ENCODE data around the gene TP53RK. TPM values are rescaled to one million over a fixed set of nuclear protein-coding genes. Genes with fewer than 3 reads are reported as not detected.

TP53RK gene
- polyA plus RNA-seq, 1 donor from 2014 or later = 22.7 TPM

GRCh38 chr20:46681032-46681854 is 8.0 kb downstream of the TP53RK start:
- no peaks in the 10 kb centered on the region for H3K9me3 ChIP-seq (ENCODE audit: low read length)
- peaks cover 19% of the 10 kb centered on the region for H3K79me2 ChIP-seq (replicated peaks; ENCODE audit: insufficient read depth, low read length)
- no peak overlapping the region for H3K9ac ChIP-seq (ENCODE audit: low read length)
- no peaks in the 10 kb centered on the region for H3K9me2 ChIP-seq (ENCODE audit: insufficient read depth, low read length)
- no peaks in the 10 kb centered on the region for H3K27me3 ChIP-seq (ENCODE audit: insufficient read depth, low read depth, low read length)
- H4K20me1 ChIP-seq (ENCODE audit: insufficient read depth) = no peaks in the 10 kb centered on the region
- no peak overlapping the region for H3K4me2 ChIP-seq (ENCODE audit: low read length)
- no peak overlapping the region for H2AFZ ChIP-seq (ENCODE audit: low read depth, low read length)
- H3K36me3 ChIP-seq (ENCODE audit: insufficient read depth, low read length) = peaks cover 5% of the 10 kb centered on the region
- no peaks in the 10 kb centered on the region for H3F3A ChIP-seq (ENCODE audit: insufficient read depth, low read length, poor library complexity, severe bottlenecking)
- no peak overlapping the region for H3K4me3 ChIP-seq (ENCODE audit: low read length)
- no peak overlapping the region for H3K27ac ChIP-seq (ENCODE audit: low read length)
- no peak for TF ChIP-seq REST (IDR thresholded peaks at IDR 0.05; ENCODE audit: borderline replicate concordance)
- no peak for TF ChIP-seq POLR2AphosphoS5 (IDR thresholded peaks at IDR 0.05)
- peak; percentile 71 for TF ChIP-seq RAD21 (conservative IDR thresholded peaks at IDR 0.05)
- TF ChIP-seq MXI1 (conservative IDR thresholded peaks at IDR 0.05; ENCODE audit: poor library complexity, severe bottlenecking) = no peak
- no peak for TF ChIP-seq EP300 (conservative IDR thresholded peaks at IDR 0.05; ENCODE audit: poor library complexity, severe bottlenecking)
- peak; percentile 77 for TF ChIP-seq SMC3 (conservative IDR thresholded peaks at IDR 0.05; ENCODE audit: poor library complexity)
- TF ChIP-seq CTCF (IDR thresholded peaks at IDR 0.05; ENCODE audit: poor library complexity, severe bottlenecking) = peak; percentile 78

GRCh38 chr20:46680684-46681031 is 8.6 kb downstream of the TP53RK start:
- H3F3A ChIP-seq (ENCODE audit: insufficient read depth, low read length, poor library complexity, severe bottlenecking) = no peaks in the 10 kb centered on the region
- H3K27ac ChIP-seq (ENCODE audit: low read length) = no peak overlapping the region
- no peak overlapping the region for H3K9ac ChIP-seq (ENCODE audit: low read length)
- H3K4me3 ChIP-seq (ENCODE audit: low read length) = no peak overlapping the region
- H3K9me3 ChIP-seq (ENCODE audit: low read length) = no peaks in the 10 kb centered on the region
- H3K9me2 ChIP-seq (ENCODE audit: insufficient read depth, low read length) = no peaks in the 10 kb centered on the region
- H3K36me3 ChIP-seq (ENCODE audit: insufficient read depth, low read length) = peaks cover 5% of the 10 kb centered on the region
- no peaks in the 10 kb centered on the region for H3K27me3 ChIP-seq (ENCODE audit: insufficient read depth, low read depth, low read length)
- TF ChIP-seq MXI1 (conservative IDR thresholded peaks at IDR 0.05; ENCODE audit: poor library complexity, severe bottlenecking) (no peak), EP300 (conservative IDR thresholded peaks at IDR 0.05; ENCODE audit: poor library complexity, severe bottlenecking) (no peak), POLR2AphosphoS5 (IDR thresholded peaks at IDR 0.05) (no peak), RAD21 (conservative IDR thresholded peaks at IDR 0.05) (no peak), SMC3 (conservative IDR thresholded peaks at IDR 0.05; ENCODE audit: poor library complexity) (no peak), TAF1 (IDR thresholded peaks at IDR 0.05; ENCODE audit: low read depth) (no peak), REST (IDR thresholded peaks at IDR 0.05; ENCODE audit: borderline replicate concordance) (no peak), EZH2 (IDR thresholded peaks at IDR 0.05; ENCODE audit: borderline replicate concordance, insufficient read depth, low read length, poor library complexity, severe bottlenecking) (no peak), CTCF (IDR thresholded peaks at IDR 0.05; ENCODE audit: poor library complexity, severe bottlenecking) (no peak)
- H3K4me2 ChIP-seq (ENCODE audit: low read length) = no peak overlapping the region
- H3K79me2 ChIP-seq (replicated peaks; ENCODE audit: insufficient read depth, low read length) = peaks cover 14% of the 10 kb centered on the region
- H4K20me1 ChIP-seq (ENCODE audit: insufficient read depth) = no peaks in the 10 kb centered on the region
- no peak overlapping the region for H2AFZ ChIP-seq (ENCODE audit: low read depth, low read length)
